HG02970 (cell line): ENCODE results near the gene MED27.
"Not testable (repeated sequence)": the region's sequence is repeated elsewhere in the genome, so short reads cannot be mapped to it uniquely, and the experiment has no call there.

Experiments
- ATAC-seq: cut with Tn5 transposase; IDR thresholded peaks from one replicate; pipeline ENCODE4 v1.9.1; 2021; ENCODE audit warnings: mild to moderate bottlenecking, moderate library complexity, moderate number of reproducible peaks; ENCODE audit not compliant: unreplicated experiment, low FRiP score

Gene MED27

GRCh38 chr9:132020820-132021510 is 58.7 kb downstream of the MED27 start:
- no peak for ATAC-seq

- ATAC-seq = no peak
Observed at GRCh38 chr9:132020272-132020671, 59.4 kb downstream of the MED27 start.

GRCh38 chr9:132019702-132020101 is 60.0 kb downstream of the MED27 start:
- no peak for ATAC-seq

GRCh38 chr9:132018957-132019405 is 60.7 kb downstream of the MED27 start:
- no peak for ATAC-seq

GRCh38 chr9:132016456-132016855 is 63.2 kb downstream of the MED27 start:
- no peak for ATAC-seq

- ATAC-seq = no peak
Observed at GRCh38 chr9:132015866-132016265, 63.8 kb downstream of the MED27 start.

- ATAC-seq = no peak
Observed at GRCh38 chr9:132014218-132014805, 65.4 kb downstream of the MED27 start.

GRCh38 chr9:132012704-132013357 is 66.8 kb downstream of the MED27 start:
- ATAC-seq = no peak

- ATAC-seq = no peak
Observed at GRCh38 chr9:132011896-132012295, 67.8 kb downstream of the MED27 start.

- ATAC-seq = no peak
Observed at GRCh38 chr9:132011309-132011708, 68.4 kb downstream of the MED27 start.

GRCh38 chr9:132010201-132010600 is 69.5 kb downstream of the MED27 start:
- ATAC-seq = not testable (repeated sequence)

- ATAC-seq = no peak
Observed at GRCh38 chr9:132008855-132009812, 70.5 kb downstream of the MED27 start.

- no peak for ATAC-seq
Observed at GRCh38 chr9:132008184-132008803, 71.4 kb downstream of the MED27 start.

- no peak for ATAC-seq
Observed at GRCh38 chr9:132007371-132008025, 72.2 kb downstream of the MED27 start.

- ATAC-seq = no peak
Observed at GRCh38 chr9:132006677-132007370, 72.8 kb downstream of the MED27 start.

- ATAC-seq = no peak
Observed at GRCh38 chr9:132005899-132006298, 73.8 kb downstream of the MED27 start.

- ATAC-seq = no peak
Observed at GRCh38 chr9:132004323-132004722, 75.3 kb downstream of the MED27 start.

- ATAC-seq = no peak
Observed at GRCh38 chr9:132003896-132004295, 75.8 kb downstream of the MED27 start.

- no peak for ATAC-seq
Observed at GRCh38 chr9:132003319-132003704, 76.4 kb downstream of the MED27 start.
